Activated T-cell treated with anti-CD3 and anti-CD28 coated beads for 48 hours (primary cell): ENCODE results near the gene PMAIP1.

Experiments used
- DNase-seq: peaks from one replicate; pipeline ENCODE4 v3.0.0-alpha.2; 2020; ENCODE audit warnings: low read depth

The PMAIP1 gene

GRCh38 chr18:59915606-59916005 lies 15.8 kb downstream of the PMAIP1 start:
- DNase-seq, result no peak

- DNase-seq, result no peak
These were observed 16.9 kb downstream of the PMAIP1 start for GRCh38 chr18:59916746-59917145.

GRCh38 chr18:59917422-59917821 lies 17.6 kb downstream of the PMAIP1 start:
- no peak for DNase-seq

GRCh38 chr18:59918320-59918755 lies 18.5 kb downstream of the PMAIP1 start:
- DNase-seq, result no peak

GRCh38 chr18:59918997-59919396 lies 19.2 kb downstream of the PMAIP1 start:
- DNase-seq, result no peak

- DNase-seq, result no peak
These were observed 21.6 kb downstream of the PMAIP1 start for GRCh38 chr18:59921384-59921891.

- no peak for DNase-seq
These were observed 23.9 kb downstream of the PMAIP1 start for GRCh38 chr18:59923539-59924196.

GRCh38 chr18:59926131-59926530 lies 26.3 kb downstream of the PMAIP1 start:
- DNase-seq, result no peak

GRCh38 chr18:59927246-59927825 lies 27.5 kb downstream of the PMAIP1 start:
- DNase-seq, result no peak

- no peak for DNase-seq
These were observed 28.4 kb downstream of the PMAIP1 start for GRCh38 chr18:59928201-59928600.

GRCh38 chr18:59929621-59930295 lies 30.0 kb downstream of the PMAIP1 start:
- DNase-seq, result no peak

- no peak for DNase-seq
These were observed 32.6 kb downstream of the PMAIP1 start for GRCh38 chr18:59932401-59932800.

- DNase-seq, result no peak
These were observed 38.9 kb downstream of the PMAIP1 start for GRCh38 chr18:59938676-59939075.

GRCh38 chr18:59939127-59939526 lies 39.3 kb downstream of the PMAIP1 start:
- no peak for DNase-seq

- DNase-seq, result no peak
These were observed 40.3 kb downstream of the PMAIP1 start for GRCh38 chr18:59940068-59940467.

GRCh38 chr18:59941331-59941730 lies 41.5 kb downstream of the PMAIP1 start:
- DNase-seq, result no peak

GRCh38 chr18:59942601-59943000 lies 42.8 kb downstream of the PMAIP1 start:
- no peak for DNase-seq

- no peak for DNase-seq
These were observed 45.7 kb downstream of the PMAIP1 start for GRCh38 chr18:59945544-59945943.

GRCh38 chr18:59950215-59950944 lies 50.6 kb downstream of the PMAIP1 start:
- no peak for DNase-seq

GRCh38 chr18:59951591-59951990 lies 51.8 kb downstream of the PMAIP1 start:
- no peak for DNase-seq

- DNase-seq, result no peak
These were observed 52.6 kb downstream of the PMAIP1 start for GRCh38 chr18:59952283-59953007.
